Naive thymus-derived CD4-positive, alpha-beta T cell (primary cell): ENCODE results near the gene UBR3. TPM values are rescaled to one million over a fixed set of nuclear protein-coding genes. Genes with fewer than 3 reads are reported as not detected.

Experiments
- ATAC-seq: fragments of 150-1000 bp; cut with Tn5 transposase; 2 replicates; pipeline ENCODE4 v1.10.0; 2021; ENCODE audit warnings: mild to moderate bottlenecking, moderate library complexity
- CTCF ChIA-PET: fragments of 350-600 bp; sonication (Branson Sonifier 250); formaldehyde crosslinking; loops from one replicate; lab custom pipeline; 2021; ENCODE audit warnings: antibody characterized with exemption; lab: Charles Lee
- POLR2A ChIA-PET: fragments of 350-600 bp; sonication (Branson Sonifier 250); formaldehyde crosslinking; loops from one replicate; lab custom pipeline; 2021; ENCODE audit warnings: antibody characterized with exemption, inconsistent platforms; lab: Charles Lee
- DNase-seq, 9 donors: peaks; one replicate each; pipeline versions ENCODE4 v3.0.0 to v3.0.0-alpha.2; 2020 to 2022; ENCODE audit warnings: mixed read lengths in 1 of 9
- H3K27ac ChIP-seq: one replicate; pipeline ENCODE4 v1.7.0; 2013; ENCODE audit warnings: mild to moderate bottlenecking, low read depth, low read length, moderate library complexity
- H3K27me3 ChIP-seq, 2 donors: one replicate each; pipeline ENCODE4 v1.7.0; 2013; ENCODE audit warnings: low read length in 2 of 2, mild to moderate bottlenecking in 2 of 2, moderate library complexity in 2 of 2; ENCODE audit not compliant: control insufficient read depth in 2 of 2, insufficient read depth in 2 of 2
- H3K36me3 ChIP-seq, 3 experiments: 1 replicate in 2 of 3; 2 replicates in 1 of 3; pipeline ENCODE4 v1.7.0; 2013; ENCODE audit warnings: low read length in 3 of 3, mild to moderate bottlenecking in 3 of 3, moderate library complexity in 1 of 3; ENCODE audit not compliant: insufficient read depth in 3 of 3, control insufficient read depth in 2 of 3
- H3K4me1 ChIP-seq, 2 donors: one replicate each; pipeline ENCODE4 v1.7.0; 2013; ENCODE audit warnings: low read length in 2 of 2, mild to moderate bottlenecking in 2 of 2, moderate library complexity in 1 of 2; ENCODE audit not compliant: control insufficient read depth in 2 of 2, insufficient read depth in 2 of 2
- H3K4me3 ChIP-seq: 2 replicates; pipeline ENCODE4 v1.7.0; 2013; ENCODE audit warnings: mild to moderate bottlenecking, low read length
- H3K9me3 ChIP-seq, 3 experiments: 1 replicate in 2 of 3; 2 replicates in 1 of 3; pipeline ENCODE4 v1.7.0; 2013; ENCODE audit warnings: low read length in 3 of 3; ENCODE audit not compliant: control insufficient read depth in 2 of 3
- H3K27ac Mint-ChIP-seq, 9 donors: one replicate each; pipeline ENCODE4 v1.8.0; 2020 to 2022; ENCODE audit warnings: mixed read lengths in 9 of 9, mild to moderate bottlenecking in 8 of 9, moderate library complexity in 5 of 9, inconsistent platforms in 2 of 9
- H3K27me3 Mint-ChIP-seq, 5 donors: one replicate each; pipeline ENCODE4 v1.8.0; 2021 to 2022; ENCODE audit warnings: mixed read lengths in 5 of 5, mild to moderate bottlenecking in 1 of 5
- H3K36me3 Mint-ChIP-seq, 5 donors: one replicate each; pipeline ENCODE4 v1.8.0; 2020 to 2022; ENCODE audit warnings: mixed read lengths in 5 of 5, mild to moderate bottlenecking in 3 of 5, inconsistent platforms in 1 of 5
- H3K4me1 Mint-ChIP-seq, 7 donors: one replicate each; pipeline ENCODE4 v1.8.0; 2020 to 2022; ENCODE audit warnings: mixed read lengths in 7 of 7, mild to moderate bottlenecking in 3 of 7, inconsistent platforms in 1 of 7
- H3K4me3 Mint-ChIP-seq, 10 donors: one replicate each; pipeline ENCODE4 v1.8.0; 2020 to 2022; ENCODE audit warnings: mild to moderate bottlenecking in 10 of 10, mixed read lengths in 10 of 10, moderate library complexity in 6 of 10, inconsistent platforms in 2 of 10
- H3K9me3 Mint-ChIP-seq, 11 donors: one replicate each; pipeline ENCODE4 v1.8.0; 2020 to 2022; ENCODE audit warnings: mixed read lengths in 11 of 11, mild to moderate bottlenecking in 4 of 11, inconsistent platforms in 1 of 11, moderate library complexity in 1 of 11
- intact Hi-C, 2 donors: fragments of 100-400 bp; cut with micrococcal nuclease; formaldehyde crosslinking; loops; one replicate each; pipeline ENCODE4 v1.15.1; 2023
- polyA plus RNA-seq, 2 donors: library from polyadenylated mRNA; unstranded; fragments of 300-500 nt; fragmentation: Illumina TruSeq; gene quantifications; one replicate each; pipeline ENCODE4 v1.2.3, GENCODE V29; 2021
- total RNA-seq, 6 experiments: library from RNA in 5 of 6; stranded (reverse) in 5 of 6; gene quantifications; 1 replicate in 5 of 6; 2 replicates in 1 of 6; pipeline ENCODE4 v1.2.3 and lab custom pipeline; 2021 to 2026

UBR3 gene
- total and polyA plus RNA-seq, 7 experiments from 2014 or later = 7.7 to 48.2 (median 39.0) TPM

- Mint-ChIP-seq H3K9me3 (no peaks in the 10 kb centered on the region), H3K36me3 (peaks cover 0 to 4% (median 0%) of the 10 kb centered on the region in 5 donors), H3K4me3 (no peak overlapping the region), H3K27ac (no peak overlapping the region), H3K4me1 (peaks cover 8 to 19% (median 11%) of the 10 kb centered on the region in 7 donors), H3K27me3 (peaks cover 0 to 17% (median 4%) of the 10 kb centered on the region in 5 donors)
- Histone ChIP-seq H3K9me3 (no peaks in the 10 kb centered on the region), H3K36me3 (no peaks in the 10 kb centered on the region), H3K4me1 (peaks cover 10 to 13% of the 10 kb centered on the region in 2 donors), H3K27me3 (no peaks in the 10 kb centered on the region), H3K4me3 (no peak overlapping the region), H3K27ac (no peak overlapping the region)
- POLR2A ChIA-PET = no interaction called here
- intact Hi-C loops = loop anchor here in 1 of 2 donors (10.0 kb wide), 2 partner anchors 270 to 430 kb away; partner anchors contain the start of gene LRP2
- CTCF ChIA-PET = no interaction called here
- DNase-seq (no peak), ATAC-seq (no peak)
These were observed 32.1 kb upstream of the UBR3 start for GRCh38 chr2:169795181-169795580.

- DNase-seq = no peak
- Histone ChIP-seq H3K4me1 (peaks cover 11 to 18% of the 10 kb centered on the region in 2 donors), H3K27ac (no peak overlapping the region), H3K36me3 (no peaks in the 10 kb centered on the region), H3K9me3 (no peaks in the 10 kb centered on the region), H3K27me3 (no peaks in the 10 kb centered on the region), H3K4me3 (no peak overlapping the region)
- ChIA-PET POLR2A (no interaction called here), CTCF (no interaction called here)
- Mint-ChIP-seq H3K36me3 (peaks cover 0 to 7% (median 0%) of the 10 kb centered on the region in 5 donors), H3K4me1 (peaks cover 10 to 29% (median 22%) of the 10 kb centered on the region in 7 donors), H3K27ac (no peak overlapping the region), H3K9me3 (no peaks in the 10 kb centered on the region), H3K4me3 (peak overlapping the region in 2 of 10 donors; percentile 1 to 58), H3K27me3 (peaks cover 0 to 12% (median 4%) of the 10 kb centered on the region in 5 donors)
- ATAC-seq = no peak
- intact Hi-C loops = loop anchor here in 1 of 2 donors (10.0 kb wide), 2 partner anchors 272 to 432 kb away; partner anchors contain the start of gene LRP2
These were observed 30.8 kb upstream of the UBR3 start for GRCh38 chr2:169796441-169796840.

DNA sequence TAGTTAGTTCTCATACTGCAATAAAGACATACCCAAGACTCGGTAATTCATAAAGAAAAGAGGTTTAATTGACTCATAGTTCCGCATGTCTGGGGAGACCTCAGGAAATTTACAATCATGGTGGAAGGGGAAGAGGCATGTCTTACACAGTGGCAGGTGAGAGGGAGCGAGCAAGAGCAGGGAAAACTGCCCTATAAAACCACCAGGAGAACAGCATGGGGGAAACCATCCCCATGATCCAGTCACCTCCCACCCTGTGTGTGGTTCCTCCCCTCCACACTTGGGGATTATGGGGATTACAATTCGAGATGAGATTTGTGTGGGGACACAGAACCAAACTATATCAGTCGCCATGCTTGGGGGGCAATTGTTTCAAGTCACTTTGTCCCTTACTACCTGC is 29.7 kb upstream of the UBR3 start:
- Mint-ChIP-seq H3K4me3 (peak overlapping the region; percentile 14 to 90 (median 67)), H3K36me3 (peaks cover 0 to 9% (median 0%) of the 10 kb centered on the region in 5 donors), H3K27ac (peak overlapping the region in 6 of 9 donors; percentile 41 to 97 (median 68)), H3K9me3 (no peaks in the 10 kb centered on the region), H3K27me3 (peaks cover 0 to 12% (median 0%) of the 10 kb centered on the region in 5 donors), H3K4me1 (peaks cover 10 to 40% (median 32%) of the 10 kb centered on the region in 7 donors)
- Histone ChIP-seq H3K4me1 (peaks cover 11 to 21% of the 10 kb centered on the region in 2 donors), H3K4me3 (no peak overlapping the region), H3K27me3 (no peaks in the 10 kb centered on the region), H3K27ac (no peak overlapping the region), H3K9me3 (no peaks in the 10 kb centered on the region), H3K36me3 (peaks cover 0 to 6% (median 0%) of the 10 kb centered on the region in 3 experiments)
- CTCF ChIA-PET = no interaction called here
- no peak for ATAC-seq
- no peak for DNase-seq
- POLR2A ChIA-PET = interaction anchor here (1.2 to 2.3 kb wide), 4 partner anchors 11 to 30 kb away, joined by 4 to 9 read pairs (median 6); partner anchors contain the start of genes METTL5 and UBR3
- intact Hi-C loops = loop anchor here in 1 of 2 donors (10.0 kb wide), 2 partner anchors 273 to 433 kb away; partner anchors contain the start of gene LRP2

GRCh38 chr2:169798397-169798717 is 28.9 kb upstream of the UBR3 start:
- Mint-ChIP-seq H3K4me1 (peaks cover 10 to 45% (median 34%) of the 10 kb centered on the region in 7 donors), H3K36me3 (peaks cover 0 to 10% (median 0%) of the 10 kb centered on the region in 5 donors), H3K4me3 (peak overlapping the region; percentile 80 to 94 (median 90)), H3K9me3 (no peaks in the 10 kb centered on the region), H3K27ac (peak overlapping the region; percentile 87 to 97 (median 91)), H3K27me3 (peaks cover 0 to 12% (median 0%) of the 10 kb centered on the region in 5 donors)
- intact Hi-C loops = loop anchor here (1.0 to 10.0 kb wide), 7 partner anchors 26 to 1131 kb away; partner anchors contain the start of genes FASTKD1 (in 2 of the 2), METTL5 (in 2 of the 2), PPIG (in 2 of the 2) and CFAP210 (in 1 of the 2)
- DNase-seq = no peak
- Histone ChIP-seq H3K9me3 (no peaks in the 10 kb centered on the region), H3K27ac (peak overlapping the region; percentile 95), H3K4me3 (peak overlapping the region; percentile 84), H3K36me3 (peaks cover 0 to 6% (median 0%) of the 10 kb centered on the region in 3 experiments), H3K27me3 (no peaks in the 10 kb centered on the region), H3K4me1 (peaks cover 11 to 21% of the 10 kb centered on the region in 2 donors)
- POLR2A ChIA-PET = interaction anchor here (1.2 to 2.3 kb wide), 6 partner anchors 10 to 225 kb away, joined by 4 to 9 read pairs (median 6); partner anchors contain the start of genes CFAP210, FASTKD1, METTL5 and PHOSPHO2
- no peak for ATAC-seq
- CTCF ChIA-PET = no interaction called here

GRCh38 chr2:169798718-169799592 is 28.3 kb upstream of the UBR3 start, which contains the start of gene SSB:
Gene SSB, plus strand, starts transcription at chr2:169798871. Its CDS starts 2,090 bp downstream, at chr2:169800961.
- Mint-ChIP-seq H3K27ac (peak within 1 kb of the TSS; percentile 87 to 97 (median 94)), H3K36me3 (peaks cover 0 to 10% (median 0%) of the 10 kb centered on the region in 5 donors), H3K27me3 (peaks cover 0 to 9% (median 0%) of the 10 kb centered on the region in 5 donors), H3K4me1 (peaks cover 10 to 50% (median 37%) of the 10 kb centered on the region in 7 donors), H3K4me3 (peak within 1 kb of the TSS; percentile 80 to 94 (median 90)), H3K9me3 (no peaks in the 10 kb centered on the region)
- ATAC-seq (peak; percentile 95), DNase-seq (peak; percentile 75 to 93 (median 83))
- intact Hi-C loops = loop anchor here (1.0 to 10.0 kb wide), 9 partner anchors 12 to 1130 kb away; partner anchors contain the start of genes CFAP210 (in 2 of the 2), FASTKD1 (in 2 of the 2), METTL5 (in 2 of the 2) and PHOSPHO2 (in 2 of the 2)
- CTCF ChIA-PET = no interaction called here
- peaks cover 0 to 6% (median 0%) of the 10 kb centered on the region in 3 experiments for H3K36me3 ChIP-seq
- POLR2A ChIA-PET = interaction anchor here (1.2 to 2.3 kb wide), 7 partner anchors 10 to 225 kb away, joined by 3 to 9 read pairs (median 5); partner anchors contain the start of genes CFAP210, FASTKD1, METTL5 and PHOSPHO2
- peaks cover 11 to 21% of the 10 kb centered on the region in 2 donors for H3K4me1 ChIP-seq
- no peaks in the 10 kb centered on the region for H3K9me3 ChIP-seq
- peak within 1 kb of the TSS; percentile 95 for H3K27ac ChIP-seq
- no peaks in the 10 kb centered on the region for H3K27me3 ChIP-seq
- peak within 1 kb of the TSS; percentile 84 for H3K4me3 ChIP-seq

DNA sequence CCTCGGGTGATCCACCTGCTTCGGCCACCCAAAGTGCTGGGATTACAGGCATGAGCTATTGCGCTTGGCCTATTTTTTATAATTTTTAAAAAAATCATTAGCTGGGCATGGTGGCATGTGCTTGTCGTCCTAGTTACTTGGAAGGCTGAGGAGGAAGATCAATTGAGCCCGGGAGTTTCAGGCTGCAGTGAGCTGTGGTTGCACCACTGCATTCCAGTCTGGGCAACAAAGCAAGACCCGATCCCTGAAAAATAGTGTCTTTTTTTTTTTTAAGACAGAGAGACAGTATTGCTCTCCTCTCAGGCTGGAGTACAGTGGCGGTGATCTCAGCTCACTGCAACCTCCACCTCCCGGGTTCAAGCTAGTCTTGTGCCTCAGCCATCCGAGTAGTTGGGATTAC is 23.8 kb upstream of the UBR3 start:
- Mint-ChIP-seq H3K36me3 (peaks cover 4 to 25% (median 13%) of the 10 kb centered on the region in 5 donors), H3K4me3 (no peak overlapping the region), H3K27me3 (no peaks in the 10 kb centered on the region), H3K9me3 (no peaks in the 10 kb centered on the region), H3K4me1 (peaks cover 5 to 51% (median 40%) of the 10 kb centered on the region in 7 donors), H3K27ac (peak overlapping the region in 3 of 9 donors; percentile 41 to 84 (median 52))
- H3K27ac ChIP-seq = no peak overlapping the region
- ChIA-PET CTCF (interaction anchor here (0.5 to 0.8 kb wide), 2 partner anchors 110 to 1644 kb away, joined by 3 to 7 read pairs; no protein-coding TSS in a partner anchor), POLR2A (interaction anchor here (1.5 kb wide), 1 partner anchor 9 kb away, joined by 3 read pairs; no protein-coding TSS in a partner anchor)
- no peaks in the 10 kb centered on the region for H3K9me3 ChIP-seq
- no peak overlapping the region for H3K4me3 ChIP-seq
- DNase-seq = no peak
- H3K27me3 ChIP-seq = no peaks in the 10 kb centered on the region
- peaks cover 8 to 36% (median 11%) of the 10 kb centered on the region in 3 experiments for H3K36me3 ChIP-seq
- peaks cover 7 to 16% of the 10 kb centered on the region in 2 donors for H3K4me1 ChIP-seq
- intact Hi-C loops = no loop called here
- ATAC-seq = no peak
